ENCODE measurements around the gene ELFN1.

The ELFN1 gene

DNA sequence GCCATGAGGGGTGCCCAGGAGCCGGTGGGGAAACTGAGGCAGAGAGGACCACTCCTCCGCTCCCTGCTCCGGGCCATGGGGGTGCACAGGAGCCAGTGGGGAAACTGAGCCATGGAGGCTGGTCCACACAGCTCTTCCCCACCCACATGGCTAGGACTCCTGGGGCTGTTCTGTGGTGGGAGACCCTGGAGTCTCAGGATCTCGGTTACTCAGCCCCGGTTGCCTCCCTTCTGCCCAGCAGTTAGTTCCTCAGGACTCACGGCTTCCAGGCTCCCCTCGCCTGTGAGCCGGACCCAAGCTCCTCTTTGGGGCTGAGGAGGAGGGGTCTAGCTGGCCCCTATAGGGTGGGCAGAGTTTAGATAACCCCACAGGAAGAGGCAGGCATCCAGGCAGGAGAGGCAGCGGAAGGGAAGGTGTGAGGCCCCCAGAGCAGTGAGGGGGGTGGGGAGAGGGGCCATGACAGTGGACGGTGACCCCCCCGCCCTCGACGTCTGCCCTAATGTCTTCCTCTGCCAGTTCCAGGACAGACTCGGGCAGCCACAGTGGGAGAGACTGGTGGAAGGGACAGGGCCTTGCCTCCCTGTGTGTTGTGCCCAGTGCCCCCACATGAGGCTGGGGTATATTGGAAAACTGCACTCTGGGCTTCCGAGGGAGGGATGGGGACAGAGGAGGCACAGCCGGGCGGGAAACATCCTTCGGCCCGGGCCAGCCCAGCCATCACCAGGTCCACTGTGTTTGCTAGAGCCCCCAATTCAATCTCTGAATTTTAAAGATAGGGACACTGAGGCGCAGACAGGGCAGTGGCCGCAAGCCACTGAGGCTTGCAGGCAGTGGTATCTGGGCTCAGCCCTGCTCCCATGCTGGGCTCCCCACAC, 4.3 kb downstream of the ELFN1 start:
- no peak for TF ChIP-seq MYC (IDR thresholded peaks at IDR 0.05; ENCODE audit: low read depth, low read length)
- TF ChIP-seq POLR2A (IDR thresholded peaks at IDR 0.05; ENCODE audit: extremely low read depth, insufficient read length) = no peak
- TF ChIP-seq, protein P1, sequence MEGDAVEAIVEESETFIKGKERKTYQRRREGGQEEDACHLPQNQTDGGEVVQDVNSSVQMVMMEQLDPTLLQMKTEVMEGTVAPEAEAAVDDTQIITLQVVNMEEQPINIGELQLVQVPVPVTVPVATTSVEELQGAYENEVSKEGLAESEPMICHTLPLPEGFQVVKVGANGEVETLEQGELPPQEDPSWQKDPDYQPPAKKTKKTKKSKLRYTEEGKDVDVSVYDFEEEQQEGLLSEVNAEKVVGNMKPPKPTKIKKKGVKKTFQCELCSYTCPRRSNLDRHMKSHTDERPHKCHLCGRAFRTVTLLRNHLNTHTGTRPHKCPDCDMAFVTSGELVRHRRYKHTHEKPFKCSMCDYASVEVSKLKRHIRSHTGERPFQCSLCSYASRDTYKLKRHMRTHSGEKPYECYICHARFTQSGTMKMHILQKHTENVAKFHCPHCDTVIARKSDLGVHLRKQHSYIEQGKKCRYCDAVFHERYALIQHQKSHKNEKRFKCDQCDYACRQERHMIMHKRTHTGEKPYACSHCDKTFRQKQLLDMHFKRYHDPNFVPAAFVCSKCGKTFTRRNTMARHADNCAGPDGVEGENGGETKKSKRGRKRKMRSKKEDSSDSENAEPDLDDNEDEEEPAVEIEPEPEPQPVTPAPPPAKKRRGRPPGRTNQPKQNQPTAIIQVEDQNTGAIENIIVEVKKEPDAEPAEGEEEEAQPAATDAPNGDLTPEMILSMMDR (IDR thresholded peaks at IDR 0.05; ENCODE audit: low read depth, low read length) = no peak
- TF ChIP-seq, protein P2, sequence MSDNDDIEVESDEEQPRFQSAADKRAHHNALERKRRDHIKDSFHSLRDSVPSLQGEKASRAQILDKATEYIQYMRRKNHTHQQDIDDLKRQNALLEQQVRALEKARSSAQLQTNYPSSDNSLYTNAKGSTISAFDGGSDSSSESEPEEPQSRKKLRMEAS (IDR thresholded peaks at IDR 0.05; ENCODE audit: low read depth, low read length) = no peak
- DNase-seq (ENCODE audit: low read depth) = no peak
- no peak overlapping the region for H3K4me3 ChIP-seq (ENCODE audit: low read depth, low read length)

DNA sequence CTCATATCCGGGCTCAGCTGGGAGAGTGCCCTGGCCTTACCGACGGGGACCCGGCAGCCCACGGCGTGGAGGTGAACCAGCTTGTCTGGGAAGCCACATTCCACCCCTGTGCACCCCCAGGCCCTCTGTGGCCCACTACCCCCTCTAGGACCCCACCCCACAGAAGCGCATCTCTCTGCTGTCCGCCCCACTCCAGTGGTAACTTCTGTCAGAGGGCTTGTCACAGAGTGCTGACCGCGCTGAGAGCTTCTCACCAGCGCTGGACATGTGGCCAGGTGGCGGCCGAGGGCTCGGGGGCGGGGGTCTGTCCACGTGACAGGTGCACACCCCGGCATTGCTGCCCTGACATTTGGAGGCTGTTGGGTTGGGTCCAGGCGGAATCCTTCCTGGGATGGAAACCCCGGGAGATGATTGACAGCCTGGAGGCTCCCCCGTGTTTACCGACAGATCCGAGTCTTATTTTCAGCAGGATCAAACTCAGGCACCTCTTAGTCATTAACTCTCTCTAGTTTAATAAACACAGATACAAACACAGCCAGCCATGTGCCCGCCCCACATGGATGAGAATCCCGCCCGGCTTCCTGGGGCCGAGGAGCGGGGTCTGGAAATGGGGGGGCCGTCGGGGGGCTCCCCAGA, 5.1 kb downstream of the ELFN1 start:
- no peak for TF ChIP-seq POLR2A (IDR thresholded peaks at IDR 0.05; ENCODE audit: extremely low read depth, insufficient read length)
- TF ChIP-seq, protein P1 (IDR thresholded peaks at IDR 0.05; ENCODE audit: low read depth, low read length) = no peak
- no peak for TF ChIP-seq MYC (IDR thresholded peaks at IDR 0.05; ENCODE audit: low read depth, low read length)
- TF ChIP-seq, protein P2 (IDR thresholded peaks at IDR 0.05; ENCODE audit: low read depth, low read length) = no peak
- no peak for DNase-seq (ENCODE audit: low read depth)
- H3K4me3 ChIP-seq (ENCODE audit: low read depth, low read length) = no peak overlapping the region

DNA sequence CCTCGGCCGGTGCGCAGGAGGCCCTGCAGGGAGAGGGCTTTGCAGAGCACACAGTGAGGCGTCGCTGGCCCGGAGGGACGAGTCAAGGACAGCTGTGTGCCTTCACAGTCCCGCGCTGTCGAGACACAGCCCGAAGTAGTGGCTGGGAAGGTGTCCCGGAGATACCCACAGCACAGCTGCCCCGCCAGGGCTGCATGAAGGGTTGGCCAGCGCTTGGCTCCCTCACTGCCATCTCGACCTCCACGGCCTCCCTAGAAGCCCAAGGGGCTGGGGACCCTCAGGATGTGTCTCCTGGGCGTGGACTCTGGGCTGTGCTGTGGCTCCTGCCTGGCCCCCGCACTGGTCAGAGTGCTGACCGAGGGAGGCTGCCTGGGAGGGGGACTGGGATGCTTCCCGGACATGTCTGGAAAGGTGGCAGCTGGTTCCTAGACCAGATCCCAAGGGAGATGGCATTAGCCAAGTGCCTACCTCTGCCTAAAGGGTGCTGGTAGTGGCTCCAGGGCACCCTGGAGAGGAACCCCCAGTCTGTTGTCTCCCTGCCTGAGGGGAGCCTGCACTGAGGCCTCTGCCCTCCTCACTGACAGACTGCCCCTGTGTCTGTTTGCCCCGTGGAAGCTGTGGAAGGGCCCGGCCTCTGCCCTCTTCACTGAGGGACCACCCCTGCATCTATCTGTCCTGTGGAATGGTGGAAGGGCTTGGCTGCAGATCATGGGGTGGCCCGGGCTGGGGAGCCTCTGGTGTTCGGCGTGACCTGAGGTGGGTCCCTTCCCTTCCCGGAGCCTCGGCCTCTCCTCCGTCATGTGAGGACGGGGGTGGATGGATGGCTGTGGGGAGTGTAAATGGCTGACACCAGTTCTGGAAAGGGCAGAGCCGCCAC, 5.8 kb downstream of the ELFN1 start:
- DNase-seq (ENCODE audit: low read depth) = no peak
- TF ChIP-seq, protein P1 (IDR thresholded peaks at IDR 0.05; ENCODE audit: low read depth, low read length) = no peak
- TF ChIP-seq, protein P2 (IDR thresholded peaks at IDR 0.05; ENCODE audit: low read depth, low read length) = no peak
- no peak for TF ChIP-seq POLR2A (IDR thresholded peaks at IDR 0.05; ENCODE audit: extremely low read depth, insufficient read length)
- TF ChIP-seq MYC (IDR thresholded peaks at IDR 0.05; ENCODE audit: low read depth, low read length) = no peak
- H3K4me3 ChIP-seq (ENCODE audit: low read depth, low read length) = no peak overlapping the region

DNA sequence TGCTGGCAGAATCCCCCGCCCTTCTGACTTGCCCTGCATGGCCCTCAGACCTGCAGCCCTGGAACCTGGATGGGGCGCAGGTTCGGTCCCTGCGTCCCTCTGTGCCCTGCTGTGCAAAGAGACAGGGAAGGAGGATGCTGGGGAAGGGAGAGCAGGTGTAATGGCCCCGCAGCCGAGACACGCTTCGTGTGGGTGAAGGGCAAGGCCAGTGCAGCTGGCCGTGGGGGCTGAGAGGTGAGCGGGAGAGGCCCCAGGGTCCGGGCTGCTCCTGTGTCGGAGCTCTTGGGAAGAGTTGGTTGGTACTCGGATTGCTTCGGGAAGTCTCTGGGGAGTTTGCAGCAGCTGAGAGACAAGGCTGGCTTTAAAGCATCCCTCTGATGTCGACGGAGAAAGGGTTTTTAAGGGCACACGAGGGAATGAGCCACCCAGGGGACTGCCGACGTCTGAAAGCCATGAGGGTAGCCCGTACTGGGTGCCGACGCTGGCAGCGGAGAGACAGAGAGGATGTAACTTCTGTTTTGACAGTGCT, 6.5 kb downstream of the ELFN1 start:
- TF ChIP-seq, protein P1 (IDR thresholded peaks at IDR 0.05; ENCODE audit: low read depth, low read length) = no peak
- TF ChIP-seq MYC (IDR thresholded peaks at IDR 0.05; ENCODE audit: low read depth, low read length) = no peak
- TF ChIP-seq POLR2A (IDR thresholded peaks at IDR 0.05; ENCODE audit: extremely low read depth, insufficient read length) = no peak
- TF ChIP-seq, protein P2 (IDR thresholded peaks at IDR 0.05; ENCODE audit: low read depth, low read length) = no peak
- no peak overlapping the region for H3K4me3 ChIP-seq (ENCODE audit: low read depth, low read length)
- DNase-seq (ENCODE audit: low read depth) = no peak
